Activated naive CD4-positive, alpha-beta T cell treated with Interleukin-2 at 50 U/mL for 16 hours (primary cell): Measurements from ENCODE around the gene CDH5.

Experiments
- DNase-seq: peaks from one replicate; pipeline ENCODE4 v3.0.0-alpha.2; 2020

CDH5 gene

DNA sequence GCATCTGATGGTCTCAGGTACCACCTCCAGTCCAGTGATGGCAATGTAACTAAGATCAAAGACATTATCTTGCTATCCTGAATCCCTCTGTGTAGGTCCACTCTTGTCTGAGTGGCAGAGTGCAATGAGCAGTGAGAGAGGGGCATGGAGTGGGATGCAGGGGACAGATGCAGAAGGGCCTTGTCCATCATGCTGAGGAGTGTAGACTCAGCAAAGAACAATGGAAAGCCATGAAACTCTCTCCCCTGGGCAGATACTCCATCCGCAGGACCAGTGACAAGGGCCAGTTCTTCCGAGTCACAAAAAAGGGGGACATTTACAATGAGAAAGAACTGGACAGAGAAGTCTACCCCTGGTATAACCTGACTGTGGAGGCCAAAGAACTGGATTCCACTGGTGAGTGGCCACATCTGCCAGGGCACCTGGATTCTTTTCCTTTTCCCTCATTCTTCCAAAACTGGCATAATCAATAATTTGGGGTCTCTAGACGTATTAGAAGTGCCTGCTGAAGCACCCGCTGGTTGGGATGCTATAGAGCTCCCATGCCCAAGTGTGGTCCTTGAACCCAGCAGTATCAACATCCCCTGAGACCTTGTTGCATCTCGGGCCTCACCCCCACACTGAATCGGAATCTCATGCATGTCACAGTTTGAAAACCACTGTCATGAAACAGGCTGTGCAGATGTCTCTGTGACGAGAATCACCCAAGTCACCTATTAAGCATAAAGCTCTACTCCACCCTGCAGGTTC, 29.5 kb downstream of the CDH5 start:
- DNase-seq, result no peak

DNA sequence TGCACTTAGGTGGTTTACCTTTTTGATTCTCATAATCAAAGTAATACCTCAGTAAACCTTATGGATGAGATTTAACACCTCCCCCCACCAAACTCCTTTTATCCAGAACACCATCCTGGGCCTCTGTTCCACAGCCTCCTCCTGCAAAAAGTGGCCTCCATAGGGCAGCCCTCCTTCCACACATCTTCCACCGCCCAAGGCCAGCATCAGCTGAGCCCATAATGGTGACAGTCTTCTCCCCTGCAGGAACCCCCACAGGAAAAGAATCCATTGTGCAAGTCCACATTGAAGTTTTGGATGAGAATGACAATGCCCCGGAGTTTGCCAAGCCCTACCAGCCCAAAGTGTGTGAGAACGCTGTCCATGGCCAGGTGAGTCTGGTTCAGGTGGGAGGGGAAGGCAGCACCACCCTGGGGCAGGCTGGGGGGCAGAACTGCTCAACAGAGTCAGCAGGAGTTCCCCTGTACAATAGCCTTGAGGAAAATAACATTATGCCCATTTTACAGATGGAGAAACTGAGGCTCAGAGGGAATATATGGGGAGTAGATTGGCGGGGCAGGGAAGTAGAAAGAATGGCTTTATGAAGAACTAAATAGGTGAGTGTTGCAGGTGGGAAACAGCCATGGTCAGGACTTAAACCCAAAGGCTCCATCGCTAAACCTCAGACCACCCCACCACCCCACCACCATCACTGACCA, 31.4 kb downstream of the CDH5 start:
- no peak for DNase-seq

GRCh38 chr16:66399031-66399430, 32.5 kb downstream of the CDH5 start:
- no peak for DNase-seq

- no peak for DNase-seq
Observed at GRCh38 chr16:66399930-66400329, 33.4 kb downstream of the CDH5 start.

DNA sequence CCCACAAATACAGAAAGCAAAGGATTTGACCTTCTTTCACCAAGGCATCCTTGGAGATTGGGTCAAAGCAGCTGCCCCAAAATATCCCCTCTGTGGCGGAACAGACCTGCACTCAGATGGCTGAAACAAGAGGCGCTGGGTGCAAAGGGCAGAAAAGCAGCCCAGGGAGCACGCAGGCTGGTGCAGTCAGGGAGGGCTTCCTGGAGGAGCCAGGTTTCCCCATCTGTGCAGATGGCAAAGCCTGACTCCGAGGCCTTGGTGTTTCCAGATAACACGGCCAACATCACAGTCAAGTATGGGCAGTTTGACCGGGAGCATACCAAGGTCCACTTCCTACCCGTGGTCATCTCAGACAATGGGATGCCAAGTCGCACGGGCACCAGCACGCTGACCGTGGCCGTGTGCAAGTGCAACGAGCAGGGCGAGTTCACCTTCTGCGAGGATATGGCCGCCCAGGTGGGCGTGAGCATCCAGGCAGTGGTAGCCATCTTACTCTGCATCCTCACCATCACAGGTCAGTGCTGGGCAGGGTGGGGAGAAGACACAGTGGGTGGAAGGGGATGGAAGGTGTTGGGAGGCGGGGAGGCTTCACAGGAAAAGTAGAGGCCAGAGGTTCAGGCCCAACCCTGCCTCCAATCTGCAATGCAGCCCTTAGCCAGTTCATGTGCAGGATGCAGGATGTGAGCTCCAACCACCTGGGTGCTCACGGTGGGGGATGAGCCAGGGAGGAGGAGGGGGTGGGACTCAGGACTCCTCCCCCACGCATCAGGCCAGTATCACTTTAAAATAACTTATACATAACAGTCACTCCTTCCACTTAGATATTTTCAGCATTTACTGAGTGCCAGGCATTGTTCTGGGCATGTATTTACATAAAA, 34.3 kb downstream of the CDH5 start:
- no peak for DNase-seq

- no peak for DNase-seq
Observed at GRCh38 chr16:66401610-66402009, 35.1 kb downstream of the CDH5 start.

DNA sequence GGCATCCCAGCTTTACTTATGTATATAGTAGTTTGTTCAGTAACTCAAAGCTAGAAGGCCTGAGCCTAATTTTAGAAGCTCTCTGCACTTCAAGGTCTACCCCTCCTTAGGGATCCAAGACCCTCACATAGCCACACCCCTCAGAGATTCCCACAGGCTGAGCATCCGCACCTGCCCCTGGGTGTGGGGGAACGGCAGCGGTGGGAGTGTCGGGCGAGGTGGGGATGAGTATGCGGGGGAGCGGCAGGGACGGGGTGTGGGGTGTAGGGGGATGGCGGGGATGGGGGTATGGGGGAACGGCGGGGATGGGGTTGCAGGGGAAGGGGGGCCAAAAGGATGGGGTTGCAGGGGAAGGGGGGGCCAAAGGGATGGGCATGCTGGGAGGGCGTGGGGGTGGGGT, 35.7 kb downstream of the CDH5 start:
- DNase-seq, result no peak

GRCh38 chr16:66402591-66403230, 36.2 kb downstream of the CDH5 start:
- no peak for DNase-seq

DNA sequence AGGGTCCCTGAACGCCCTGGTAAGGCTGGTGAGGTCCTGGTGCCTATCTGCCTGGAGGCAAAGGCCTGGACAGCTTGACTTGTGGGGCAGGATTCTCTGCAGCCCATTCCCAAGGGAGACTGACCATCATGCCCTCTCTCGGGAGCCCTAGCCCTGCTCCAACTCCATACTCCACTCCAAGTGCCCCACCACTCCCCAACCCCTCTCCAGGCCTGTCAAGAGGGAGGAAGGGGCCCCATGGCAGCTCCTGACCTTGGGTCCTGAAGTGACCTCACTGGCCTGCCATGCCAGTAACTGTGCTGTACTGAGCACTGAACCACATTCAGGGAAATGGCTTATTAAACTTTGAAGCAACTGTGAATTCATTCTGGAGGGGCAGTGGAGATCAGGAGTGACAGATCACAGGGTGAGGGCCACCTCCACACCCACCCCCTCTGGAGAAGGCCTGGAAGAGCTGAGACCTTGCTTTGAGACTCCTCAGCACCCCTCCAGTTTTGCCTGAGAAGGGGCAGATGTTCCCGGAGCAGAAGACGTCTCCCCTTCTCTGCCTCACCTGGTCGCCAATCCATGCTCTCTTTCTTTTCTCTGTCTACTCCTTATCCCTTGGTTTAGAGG, 37.1 kb downstream of the CDH5 start:
- no peak for DNase-seq

DNA sequence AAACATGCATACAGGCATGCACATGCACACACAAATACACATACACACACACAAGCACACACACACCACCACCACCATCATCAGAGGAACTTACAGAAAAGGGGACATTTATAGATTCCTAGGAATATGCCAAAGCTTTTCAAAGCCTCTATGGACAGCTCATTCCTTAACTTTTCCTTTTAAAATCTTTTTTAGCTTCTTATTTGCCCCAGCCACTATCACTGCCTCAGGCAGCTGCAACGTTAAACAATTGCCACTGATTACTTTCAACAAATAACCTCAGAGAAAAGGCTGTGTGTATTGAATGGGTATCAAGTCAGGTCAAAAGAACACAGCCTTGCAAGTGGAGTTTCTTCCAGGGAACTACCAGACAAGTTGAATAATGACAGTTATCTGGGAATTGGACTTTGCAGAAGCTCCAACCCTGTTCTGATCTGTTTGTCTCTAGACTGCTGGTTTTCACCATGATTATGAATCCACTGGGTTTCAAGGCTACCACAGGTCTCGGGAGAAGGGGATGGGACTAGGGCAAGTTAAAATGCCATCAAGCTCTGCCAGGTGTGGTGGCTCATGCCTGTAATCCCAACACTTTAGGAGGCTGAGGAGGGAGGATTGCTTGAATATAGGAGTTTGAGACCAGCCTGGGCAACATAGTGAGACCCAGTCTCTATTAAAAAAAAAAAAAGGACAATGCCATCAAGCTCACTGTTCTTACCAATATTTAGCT, 38.7 kb downstream of the CDH5 start:
- DNase-seq, result no peak

GRCh38 chr16:66406534-66407221, 40.2 kb downstream of the CDH5 start:
- DNase-seq, result peak; percentile 87

DNA sequence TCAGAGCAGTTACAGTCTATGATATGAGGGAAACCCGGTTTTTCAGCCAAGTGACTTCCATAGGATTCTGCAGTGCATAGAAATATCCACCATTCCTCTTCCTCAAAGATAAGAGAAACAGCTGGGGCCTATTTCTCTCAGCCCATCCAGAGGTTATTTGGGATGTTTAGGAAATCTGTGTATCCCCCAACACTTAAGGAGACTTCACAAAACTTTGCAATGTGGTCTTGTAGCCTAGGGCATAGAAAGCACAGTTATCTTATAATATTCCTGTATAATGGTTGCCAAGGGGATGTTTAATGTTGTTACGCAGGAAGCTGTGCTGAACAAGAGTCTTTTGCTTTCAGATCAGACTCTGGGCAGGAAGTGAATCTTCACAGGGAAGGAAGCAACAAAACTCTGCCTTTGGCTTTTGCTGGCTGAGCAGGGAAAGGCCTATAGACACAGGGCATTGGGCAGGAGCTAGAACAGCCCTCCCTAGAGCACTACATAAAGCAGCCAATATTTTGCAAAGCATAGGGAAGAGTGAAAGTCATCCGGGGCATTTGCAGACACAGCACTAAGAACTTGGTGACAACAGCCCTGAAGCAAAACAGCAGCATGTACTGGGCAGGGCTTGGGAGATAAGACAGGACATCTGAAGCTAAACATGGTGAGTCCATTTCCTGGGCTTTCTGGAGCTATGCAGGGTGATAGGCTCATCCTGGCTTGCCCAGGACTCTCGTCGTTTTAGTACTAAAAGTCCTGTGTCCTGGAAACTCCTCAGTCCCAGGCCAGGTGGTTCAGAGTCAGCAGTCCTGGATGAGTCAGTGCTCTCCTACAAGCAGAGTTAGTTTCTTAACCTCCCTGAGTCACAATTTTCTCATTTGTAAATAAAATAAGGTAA, 41.9 kb downstream of the CDH5 start:
- DNase-seq, result peak; percentile 34

- no peak for DNase-seq
Observed at GRCh38 chr16:66409156-66409555, 42.7 kb downstream of the CDH5 start.

GRCh38 chr16:66412182-66412581, 45.7 kb downstream of the CDH5 start:
- no peak for DNase-seq

DNA sequence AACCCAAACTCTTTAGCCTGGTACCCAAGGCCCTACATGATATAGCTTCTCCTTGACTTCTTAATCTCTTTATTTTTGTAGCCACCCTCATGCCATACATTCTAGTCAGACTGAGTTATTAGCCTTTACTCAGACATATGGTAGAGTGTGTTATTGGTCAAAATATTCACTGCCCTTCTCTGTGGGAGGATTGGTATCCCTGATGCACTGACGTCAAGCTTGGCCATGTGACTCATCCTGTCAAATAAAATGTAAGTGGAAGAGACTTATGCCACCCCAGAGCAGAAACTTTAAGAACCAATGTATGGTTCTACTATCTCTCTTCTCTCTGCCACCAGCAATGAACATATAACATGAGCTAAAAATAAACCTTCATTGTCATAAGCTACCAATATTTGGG, 48.4 kb downstream of the CDH5 start:
- DNase-seq, result no peak

DNA sequence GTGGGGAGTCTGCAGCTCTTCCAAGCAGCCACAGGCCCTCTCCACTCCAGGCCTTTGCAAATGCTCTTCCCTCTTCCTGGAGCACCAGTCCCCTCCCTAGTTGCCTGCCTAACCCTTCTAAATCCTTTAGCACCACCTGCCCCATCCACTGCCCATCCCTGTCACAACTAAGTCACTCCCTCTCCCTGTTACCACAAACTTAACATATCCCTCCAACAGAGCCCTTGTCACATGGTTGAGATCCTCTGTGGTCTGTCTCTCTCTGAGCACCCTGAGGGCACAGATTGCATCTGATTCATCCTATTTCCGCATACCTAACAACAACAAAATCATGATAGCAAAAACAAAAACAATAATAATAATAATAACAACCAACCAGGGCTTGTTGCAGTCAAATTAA, 49.6 kb downstream of the CDH5 start:
- DNase-seq, result no peak

DNA sequence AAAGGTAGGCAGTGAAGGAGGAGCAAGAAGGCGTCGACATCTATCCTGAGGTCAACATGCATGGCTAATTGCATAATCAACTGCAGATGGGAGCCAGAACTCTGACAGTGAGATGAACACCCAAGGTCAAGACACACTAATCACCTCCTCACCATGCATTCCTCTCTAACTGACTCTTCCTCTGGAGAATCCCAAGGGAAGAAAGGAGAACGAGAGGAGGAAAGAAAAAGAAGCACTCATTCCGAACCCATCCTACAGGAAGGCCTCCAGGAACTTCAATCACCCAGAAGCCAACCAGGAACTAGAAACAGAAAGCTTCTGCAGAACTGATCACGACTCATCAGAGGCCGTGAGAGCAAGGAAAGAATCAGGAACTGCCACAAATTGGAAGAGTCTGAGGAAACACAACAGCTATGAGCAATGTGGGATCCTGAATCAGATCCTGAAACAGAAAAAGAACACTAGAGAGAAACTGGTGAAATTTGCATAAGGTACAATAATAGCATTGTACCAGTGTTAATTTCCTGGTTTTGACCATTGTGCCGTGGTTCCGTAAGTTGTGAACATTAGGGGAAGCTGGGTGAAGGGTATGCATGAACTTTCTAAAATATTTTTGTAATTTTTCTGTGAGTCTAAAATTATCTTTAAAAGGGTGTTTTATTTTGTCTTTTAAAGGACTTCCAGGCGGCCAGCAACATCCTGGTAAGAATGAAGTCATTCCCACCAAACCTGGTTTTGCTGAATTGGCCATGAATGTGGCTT, 50.6 kb downstream of the CDH5 start:
- DNase-seq, result no peak

DNA sequence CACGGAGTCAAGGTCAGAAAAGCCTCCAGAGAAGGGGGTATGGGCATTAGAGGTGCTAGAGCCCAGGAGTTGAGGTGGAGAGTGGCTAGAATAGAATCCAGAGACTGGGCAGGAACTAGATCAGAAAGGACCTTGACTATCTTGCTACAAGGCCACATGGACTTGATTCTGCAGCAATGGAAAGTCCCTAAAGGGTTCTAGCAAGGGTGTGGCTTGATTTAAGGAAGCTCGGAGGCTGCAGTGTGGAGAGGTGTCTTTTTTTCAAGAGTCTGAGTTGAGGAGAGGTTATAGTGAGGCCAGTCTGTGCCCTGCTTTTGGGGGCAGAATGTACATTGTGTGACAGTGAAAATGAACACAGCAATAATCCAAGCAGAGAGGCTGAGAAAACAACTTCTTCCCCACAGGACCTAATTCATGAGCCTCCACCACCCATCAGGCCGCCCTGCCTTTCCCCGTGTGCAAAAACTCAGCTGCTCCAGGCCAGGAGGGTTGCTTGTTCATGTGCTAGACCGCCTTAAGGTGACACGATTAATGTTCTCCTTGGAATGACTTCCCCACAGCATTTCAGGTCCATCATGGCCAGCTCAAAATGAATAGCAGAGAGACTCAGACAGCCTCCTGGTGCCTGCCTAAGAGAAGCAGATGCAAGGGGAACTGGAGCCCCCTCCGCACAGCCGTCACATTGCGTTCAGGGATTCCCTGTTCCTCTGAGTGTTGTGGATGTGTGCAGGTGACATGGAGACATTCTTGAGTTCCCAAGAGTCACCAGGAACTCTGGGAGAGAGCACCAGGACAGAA, 51.9 kb downstream of the CDH5 start:
- DNase-seq, result no peak

DNA sequence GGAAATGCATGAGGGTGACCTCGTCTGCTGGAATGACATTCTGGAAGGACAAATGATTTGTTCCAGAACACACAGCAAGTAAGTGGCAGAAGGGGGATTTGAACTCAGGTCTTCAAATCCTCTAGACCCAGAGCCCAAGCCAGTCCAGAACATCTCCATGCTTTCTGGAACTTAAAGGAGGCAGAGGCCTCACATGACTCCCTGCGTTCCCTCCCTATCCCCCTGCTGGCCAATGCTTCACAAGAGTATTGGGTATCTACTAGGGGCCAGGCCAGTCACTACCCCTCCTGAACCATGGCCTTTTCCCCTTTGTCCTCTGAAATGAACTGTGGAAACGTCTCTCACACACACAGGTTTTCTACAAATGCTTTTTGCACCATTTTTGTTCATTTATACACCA, 53.0 kb downstream of the CDH5 start:
- DNase-seq, result no peak
